ENCODE results near the gene UGDH.
"Not testable (repeated sequence)": the region's sequence is repeated elsewhere in the genome, so short reads cannot be mapped to it uniquely, and the experiment has no call there.

UGDH gene

GRCh38 chr4:39490322-39490721, 36.9 kb downstream of the UGDH start:
- DNase-seq: no peak

GRCh38 chr4:39486221-39486804, 40.9 kb downstream of the UGDH start:
- no peak for DNase-seq

- DNase-seq: no peak
Observed at GRCh38 chr4:39484582-39485272, 42.5 kb downstream of the UGDH start.

- no peak for DNase-seq
Observed at GRCh38 chr4:39480902-39481695, 46.1 kb downstream of the UGDH start.

GRCh38 chr4:39480251-39480650, 47.0 kb downstream of the UGDH start:
- DNase-seq: no peak

- no peak for DNase-seq
Observed at GRCh38 chr4:39476187-39476895, 50.9 kb downstream of the UGDH start.

- DNase-seq: no peak
Observed at GRCh38 chr4:39472396-39472795, 54.8 kb downstream of the UGDH start.

GRCh38 chr4:39470402-39470801, 56.8 kb downstream of the UGDH start:
- DNase-seq: no peak

DNA sequence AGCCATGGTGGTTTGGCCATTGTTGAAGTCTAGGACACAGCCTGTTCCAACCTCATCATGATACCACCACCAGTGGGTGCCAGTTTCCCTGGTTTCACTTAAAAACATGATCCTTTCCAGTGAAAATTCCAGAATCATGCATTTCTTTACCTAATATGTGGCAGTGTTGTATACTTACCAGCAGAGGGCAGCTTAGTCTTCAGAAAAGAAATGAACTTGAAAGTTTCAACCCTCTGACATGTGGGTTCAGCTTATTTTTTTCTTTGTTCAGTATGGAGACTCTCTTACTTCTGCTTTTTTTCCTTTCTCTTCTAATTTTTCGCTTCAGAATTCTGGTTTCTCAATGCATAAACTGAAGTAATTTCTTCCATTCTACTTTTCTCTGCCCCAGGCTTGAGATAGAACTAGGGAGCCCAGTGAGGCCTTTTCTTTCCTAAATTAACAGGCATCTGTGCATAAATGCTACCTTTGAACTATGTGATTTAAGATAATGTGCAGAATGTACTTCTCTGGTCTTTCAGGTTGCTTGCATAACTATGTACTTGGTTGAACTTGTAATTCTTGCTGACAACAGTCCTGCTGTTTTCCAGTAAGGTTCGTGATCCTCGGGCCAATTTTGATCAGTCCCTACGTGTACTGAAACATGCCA, 57.7 kb downstream of the UGDH start:
- DNase-seq: no peak

DNA sequence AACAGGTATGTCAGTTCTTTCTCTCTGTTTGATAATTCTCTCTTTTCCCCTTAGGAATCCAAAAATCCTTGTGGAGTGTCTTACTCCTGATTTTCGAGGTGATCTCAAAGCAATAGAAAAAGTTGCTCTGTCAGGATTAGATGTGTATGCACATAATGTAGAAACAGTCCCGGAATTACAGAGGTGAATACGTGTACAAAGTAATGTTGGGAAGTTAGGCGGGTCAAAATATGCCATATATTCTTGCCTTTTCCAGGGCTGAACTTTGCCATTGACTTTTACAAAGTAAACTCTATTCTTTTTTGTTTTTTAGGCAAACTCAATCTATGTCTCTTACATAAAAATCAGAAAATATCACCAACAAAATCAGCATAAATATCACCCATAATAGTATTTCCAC, 59.8 kb downstream of the UGDH start:
- no peak for DNase-seq

GRCh38 chr4:39466747-39467146, 60.5 kb downstream of the UGDH start:
- no peak for DNase-seq

- DNase-seq: no peak
Observed at GRCh38 chr4:39464886-39465501, 62.2 kb downstream of the UGDH start.

- DNase-seq: peak; percentile 90
Observed at GRCh38 chr4:39458505-39459300, 68.5 kb downstream of the UGDH start, which contains the start of the genes LIAS and RPL9. Gene LIAS (plus strand): TSS chr4:39459056. CDS start chr4:39459118, 62 bp downstream. Gene RPL9 (minus strand): TSS chr4:39458922. CDS start chr4:39458439, 483 bp downstream.

DNA sequence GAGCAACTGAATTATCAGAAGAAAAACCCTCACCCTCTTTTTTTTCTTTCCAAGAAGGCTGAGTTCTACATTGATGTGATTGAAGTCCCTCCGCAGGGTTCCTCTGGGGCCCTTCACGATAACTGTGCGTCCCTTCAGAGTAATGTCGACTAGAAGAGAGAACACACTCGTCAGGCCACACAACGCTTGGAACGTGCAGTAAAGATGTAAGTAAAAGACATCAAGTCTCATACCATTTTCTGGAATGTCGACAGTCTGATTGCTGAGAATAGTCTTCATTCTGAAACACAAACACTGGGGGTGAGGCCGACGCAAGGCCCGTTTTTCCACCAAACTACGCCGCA, 69.1 kb downstream of the UGDH start:
- DNase-seq: not testable (repeated sequence)

GRCh38 chr4:39456946-39457763, 70.1 kb downstream of the UGDH start:
- DNase-seq: no peak

DNA sequence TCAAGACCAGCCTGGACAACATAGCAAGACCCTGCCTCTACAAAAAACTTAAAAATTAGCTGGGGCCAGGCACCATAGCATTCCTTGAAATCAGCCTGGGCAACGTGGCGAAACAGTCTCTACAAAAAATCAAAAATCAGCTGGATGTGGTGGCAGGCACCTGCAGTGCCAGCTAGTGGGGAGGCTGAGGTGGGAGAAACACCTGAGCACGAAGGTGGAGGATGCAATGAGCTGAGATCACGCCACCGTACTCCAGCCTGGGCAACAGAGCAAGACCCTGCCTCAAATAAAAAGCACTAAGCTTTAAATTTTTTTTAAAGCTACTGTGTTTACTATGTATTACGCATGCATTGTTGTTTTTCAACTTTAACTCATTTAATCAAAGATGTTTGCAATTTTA, 71.8 kb downstream of the UGDH start:
- no peak for DNase-seq

GRCh38 chr4:39453738-39454137, 73.5 kb downstream of the UGDH start:
- no peak for DNase-seq

GRCh38 chr4:39452860-39453587, 74.2 kb downstream of the UGDH start:
- no peak for DNase-seq

- no peak for DNase-seq
Observed at GRCh38 chr4:39452153-39452859, 74.9 kb downstream of the UGDH start.
